ENCODE measurements around the gene SERHL2.
A peak's percentile ranks its signal among the peaks of the same experiment; 100 is the strongest.
"Not testable (repeated sequence)": the region's sequence is repeated elsewhere in the genome, so short reads cannot be mapped to it uniquely, and the experiment has no call there.

Gene SERHL2

GRCh38 chr22:42535082-42535731 is 18.5 kb upstream of the SERHL2 start:
- not testable (repeated sequence) for DNase-seq (ENCODE audit: low read depth, low spot score)

- no peak for DNase-seq (ENCODE audit: low read depth, low spot score)
Measured at GRCh38 chr22:42536166-42536565, 17.6 kb upstream of the SERHL2 start.

GRCh38 chr22:42536634-42537033 is 17.1 kb upstream of the SERHL2 start:
- not testable (repeated sequence) for DNase-seq (ENCODE audit: low read depth, low spot score)

- not testable (repeated sequence) for DNase-seq (ENCODE audit: low read depth, low spot score)
Measured at GRCh38 chr22:42537199-42537831, 16.4 kb upstream of the SERHL2 start.

- not testable (repeated sequence) for DNase-seq (ENCODE audit: low read depth, low spot score)
Measured at GRCh38 chr22:42539236-42539771, 14.5 kb upstream of the SERHL2 start.

- no peak for DNase-seq (ENCODE audit: low read depth, low spot score)
Measured at GRCh38 chr22:42544686-42545085, 9.1 kb upstream of the SERHL2 start.

- DNase-seq (ENCODE audit: low read depth, low spot score): no peak
Measured at GRCh38 chr22:42547562-42547961, 6.2 kb upstream of the SERHL2 start.

- DNase-seq (ENCODE audit: low read depth, low spot score): peak; percentile 43
Measured at GRCh38 chr22:42548126-42548525, 5.6 kb upstream of the SERHL2 start.

- peak; percentile 75 for DNase-seq (ENCODE audit: low read depth, low spot score)
Measured at GRCh38 chr22:42548597-42549330, 5.0 kb upstream of the SERHL2 start.

- no peak for DNase-seq (ENCODE audit: low read depth, low spot score)
Measured at GRCh38 chr22:42549331-42550060, 4.3 kb upstream of the SERHL2 start.

GRCh38 chr22:42552294-42552647 is 1.5 kb upstream of the SERHL2 start:
- not testable (repeated sequence) for DNase-seq (ENCODE audit: low read depth, low spot score)

GRCh38 chr22:42560381-42560780 is 6.6 kb downstream of the SERHL2 start:
- no peak for DNase-seq (ENCODE audit: low read depth, low spot score)

GRCh38 chr22:42560781-42561180 is 7.0 kb downstream of the SERHL2 start:
- peak; percentile 73 for DNase-seq (ENCODE audit: low read depth, low spot score)

GRCh38 chr22:42561856-42562255 is 8.1 kb downstream of the SERHL2 start:
- DNase-seq (ENCODE audit: low read depth, low spot score): peak; percentile 45

GRCh38 chr22:42562279-42562678 is 8.5 kb downstream of the SERHL2 start:
- DNase-seq (ENCODE audit: low read depth, low spot score): no peak

- DNase-seq (ENCODE audit: low read depth, low spot score): no peak
Measured at GRCh38 chr22:42562684-42563083, 8.9 kb downstream of the SERHL2 start.

GRCh38 chr22:42563943-42564342 is 10.2 kb downstream of the SERHL2 start:
- DNase-seq (ENCODE audit: low read depth, low spot score): not testable (repeated sequence)

GRCh38 chr22:42564699-42565098 is 10.9 kb downstream of the SERHL2 start:
- DNase-seq (ENCODE audit: low read depth, low spot score): no peak

- no peak for DNase-seq (ENCODE audit: low read depth, low spot score)
Measured at GRCh38 chr22:42565956-42566355, 12.2 kb downstream of the SERHL2 start.

- not testable (repeated sequence) for DNase-seq (ENCODE audit: low read depth, low spot score)
Measured at GRCh38 chr22:42567950-42568349, 14.2 kb downstream of the SERHL2 start.

GRCh38 chr22:42570580-42570979 is 16.8 kb downstream of the SERHL2 start:
- not testable (repeated sequence) for DNase-seq (ENCODE audit: low read depth, low spot score)

- DNase-seq (ENCODE audit: low read depth, low spot score): not testable (repeated sequence)
Measured at GRCh38 chr22:42571068-42571467, 17.3 kb downstream of the SERHL2 start.
